Breast epithelium (tissue), 4 donors: ENCODE measurements around the gene ANKK1. TPM values are rescaled to one million over a fixed set of nuclear protein-coding genes. Genes with fewer than 3 reads are reported as not detected.

Source experiments
- DNase-seq, 2 donors: peaks; one replicate each; pipeline ENCODE4 v3.0.0-alpha.2; 2019; ENCODE audit warnings: low spot score in 2 of 2
- H3K27ac ChIP-seq, 2 donors: fragments of 200-600 bp; sonication (generic) in 1 of 2; one replicate each; pipeline ENCODE4 v1.5.1; 2016 to 2019; ENCODE audit warnings: mild to moderate bottlenecking in 1 of 2
- H3K27me3 ChIP-seq, 2 donors: fragments of 200-600 bp; sonication (generic) in 1 of 2; one replicate each; pipeline versions ENCODE4 v1.5.1 to v1.6.0; 2017 to 2019; ENCODE audit warnings: control low read depth in 1 of 2, mild to moderate bottlenecking in 1 of 2
- H3K36me3 ChIP-seq: fragments of 200-600 bp; one replicate; pipeline ENCODE4 v1.5.1; 2019
- H3K4me1 ChIP-seq, 2 donors: fragments of 200-600 bp; sonication (generic); one replicate each; pipeline ENCODE4 v1.5.1; 2016 to 2019; ENCODE audit warnings: control low read depth in 1 of 2
- H3K4me3 ChIP-seq, 3 donors: fragments of 200-600 bp; sonication (generic); 1 replicate in 2 of 3; 2 replicates in 1 of 3; pipeline ENCODE4 v1.5.1; 2016 to 2019; ENCODE audit warnings: mild to moderate bottlenecking in 3 of 3, moderate library complexity in 2 of 3
- H3K9me3 ChIP-seq, 2 donors: fragments of 200-600 bp; sonication (generic) in 1 of 2; one replicate each; pipeline ENCODE4 v1.5.1; 2016 to 2019; ENCODE audit warnings: control low read depth in 1 of 2
- CTCF ChIP-seq, 3 donors: fragments of 450-650 bp; IDR thresholded peaks; one replicate each; pipeline ENCODE4 v1.5.1; 2016 to 2017; ENCODE audit warnings: antibody characterized with exemption in 3 of 3, mild to moderate bottlenecking in 3 of 3, moderate library complexity in 3 of 3
- POLR2A ChIP-seq: fragments of 450-650 bp; IDR thresholded peaks from one replicate; pipeline ENCODE4 v1.6.1; 2016; ENCODE audit warnings: antibody characterized with exemption, mild to moderate bottlenecking, moderate library complexity
- POLR2AphosphoS5 ChIP-seq, 3 donors: sonication (generic); formaldehyde crosslinking; IDR thresholded peaks; one replicate each; pipeline ENCODE4 v1.6.1; 2017; ENCODE audit warnings: antibody characterized with exemption in 3 of 3
- intact Hi-C: fragments of 100-400 bp; cut with DNase I; formaldehyde crosslinking; loops from one replicate; pipeline ENCODE4 v1.15.1; 2023; ENCODE audit warnings: low total_unique reads
- total RNA-seq, 3 donors: library from RNA; depleted of rRNA; stranded (reverse); fragments of >200 nt; gene quantifications; one replicate each; pipeline ENCODE4 v1.1.0, GENCODE V29; 2016

Gene ANKK1
- total RNA-seq, 3 donors from 2014 or later, result 1.4 to 3.4 (median 1.6) TPM

GRCh38 chr11:113345978-113346377 is 41.6 kb upstream of the ANKK1 start:
- H3K36me3 ChIP-seq, result no peaks in the 10 kb centered on the region
- intact Hi-C loops, result no loop called here
- no peaks in the 10 kb centered on the region for H3K9me3 ChIP-seq
- no peaks in the 10 kb centered on the region for H3K4me1 ChIP-seq
- peak overlapping the region; percentile 62 to 66 for H3K27ac ChIP-seq
- H3K4me3 ChIP-seq, result no peak overlapping the region
- TF ChIP-seq CTCF (IDR thresholded peaks at IDR 0.05), result no peak
- TF ChIP-seq POLR2AphosphoS5 (IDR thresholded peaks at IDR 0.05), result no peak
- no peak for TF ChIP-seq POLR2A
- no peaks in the 10 kb centered on the region for H3K27me3 ChIP-seq
- peak in 1 of 2 donors; percentile 89 for DNase-seq

- no peaks in the 10 kb centered on the region for H3K4me1 ChIP-seq
- no peak overlapping the region for H3K4me3 ChIP-seq
- no peak for DNase-seq
- TF ChIP-seq CTCF (IDR thresholded peaks at IDR 0.05) (no peak), POLR2A (no peak), POLR2AphosphoS5 (IDR thresholded peaks at IDR 0.05) (no peak)
- no peaks in the 10 kb centered on the region for H3K36me3 ChIP-seq
- H3K27me3 ChIP-seq, result no peaks in the 10 kb centered on the region
- intact Hi-C loops, result no loop called here
- no peak overlapping the region for H3K27ac ChIP-seq
- H3K9me3 ChIP-seq, result no peaks in the 10 kb centered on the region
Observed at GRCh38 chr11:113349528-113349927, 38.1 kb upstream of the ANKK1 start.

- no peaks in the 10 kb centered on the region for H3K36me3 ChIP-seq
- intact Hi-C loops, result no loop called here
- no peak for TF ChIP-seq CTCF (IDR thresholded peaks at IDR 0.05)
- no peak for TF ChIP-seq POLR2A
- TF ChIP-seq POLR2AphosphoS5 (IDR thresholded peaks at IDR 0.05), result no peak
Observed at GRCh38 chr11:113350336-113351067, 37.1 kb upstream of the ANKK1 start.

GRCh38 chr11:113351068-113351450 is 36.5 kb upstream of the ANKK1 start:
- no peak overlapping the region for H3K27ac ChIP-seq
- H3K4me3 ChIP-seq, result no peak overlapping the region
- no peaks in the 10 kb centered on the region for H3K27me3 ChIP-seq
- H3K36me3 ChIP-seq, result no peaks in the 10 kb centered on the region
- H3K4me1 ChIP-seq, result no peaks in the 10 kb centered on the region
- intact Hi-C loops, result no loop called here
- H3K9me3 ChIP-seq, result peaks cover 0 to 7% of the 10 kb centered on the region in 2 donors
- DNase-seq, result no peak
- no peak for TF ChIP-seq POLR2AphosphoS5 (IDR thresholded peaks at IDR 0.05)
- no peak for TF ChIP-seq POLR2A
- TF ChIP-seq CTCF (IDR thresholded peaks at IDR 0.05), result no peak

More at GRCh38 chr11:113350336-113351067, 37.1 kb upstream of the ANKK1 start:
- H3K9me3 ChIP-seq, result peaks cover 0 to 1% of the 10 kb centered on the region in 2 donors
- no peaks in the 10 kb centered on the region for H3K27me3 ChIP-seq
- H3K4me1 ChIP-seq, result no peaks in the 10 kb centered on the region
- no peak for DNase-seq
- H3K27ac ChIP-seq, result no peak overlapping the region
- no peak overlapping the region for H3K4me3 ChIP-seq

- no peaks in the 10 kb centered on the region for H3K4me1 ChIP-seq
- H3K36me3 ChIP-seq, result no peaks in the 10 kb centered on the region
- intact Hi-C loops, result no loop called here
- H3K27ac ChIP-seq, result no peak overlapping the region
- H3K27me3 ChIP-seq, result no peaks in the 10 kb centered on the region
- TF ChIP-seq CTCF (IDR thresholded peaks at IDR 0.05) (no peak), POLR2AphosphoS5 (IDR thresholded peaks at IDR 0.05) (no peak), POLR2A (no peak)
- H3K9me3 ChIP-seq, result peaks cover 0 to 11% of the 10 kb centered on the region in 2 donors
- no peak overlapping the region for H3K4me3 ChIP-seq
- no peak for DNase-seq
Observed at GRCh38 chr11:113351480-113351879, 36.1 kb upstream of the ANKK1 start.
